Common myeloid progenitor, CD34-positive (primary cell): ENCODE measurements around the gene PTPRN2.

ENCODE experiments used
- CTCF ChIA-PET: fragments of 350-600 bp; sonication (Branson Sonifier 250); formaldehyde crosslinking; loops from one replicate; lab custom pipeline; 2021; ENCODE audit warnings: antibody characterized with exemption; lab: Charles Lee
- POLR2A ChIA-PET: fragments of 350-600 bp; sonication (Branson Sonifier 250); formaldehyde crosslinking; loops from one replicate; lab custom pipeline; 2021; ENCODE audit warnings: antibody characterized with exemption; lab: Charles Lee
- DNase-seq, 3 donors: peaks; one replicate each; pipeline versions ENCODE4 v3.0.0 to v3.0.0-alpha.2; 2013
- H3K27ac ChIP-seq, 2 experiments: 1 replicate in 1 of 2; 2 replicates in 1 of 2; pipeline ENCODE4 v1.7.0; 2013; ENCODE audit warnings: inconsistent platforms in 2 of 2, low read length in 2 of 2, mild to moderate bottlenecking in 2 of 2, low read depth in 1 of 2, moderate library complexity in 1 of 2; ENCODE audit not compliant: severe bottlenecking in 2 of 2, insufficient read depth in 1 of 2, poor library complexity in 1 of 2
- H3K27me3 ChIP-seq, 5 experiments: replicated peaks in 2 of 5; 1 replicate in 3 of 5; 2 replicates in 2 of 5; pipeline versions ENCODE4 v1.6.1 to v1.7.0; 2013; ENCODE audit warnings: low read length in 4 of 5, mild to moderate bottlenecking in 2 of 5, moderate library complexity in 2 of 5, inconsistent platforms in 1 of 5; ENCODE audit not compliant: insufficient read depth in 5 of 5, control insufficient read depth in 4 of 5
- H3K36me3 ChIP-seq, 4 experiments: 1 replicate in 2 of 4; 2 replicates in 2 of 4; pipeline versions ENCODE4 v1.6.1 to v1.7.0; 2013; ENCODE audit warnings: low read length in 3 of 4, control low read depth in 1 of 4, mild to moderate bottlenecking in 1 of 4; ENCODE audit not compliant: control insufficient read depth in 4 of 4, insufficient read depth in 4 of 4
- H3K4me1 ChIP-seq, 4 experiments: 1 replicate in 3 of 4; 2 replicates in 1 of 4; pipeline versions ENCODE4 v1.6.1 to v1.7.1; 2013; ENCODE audit warnings: low read length in 3 of 4, mild to moderate bottlenecking in 3 of 4, control low read depth in 1 of 4, inconsistent platforms in 1 of 4, moderate library complexity in 1 of 4; ENCODE audit not compliant: control insufficient read depth in 4 of 4, insufficient read depth in 4 of 4; ENCODE audit errors: control extremely low read depth in 1 of 4
- H3K4me3 ChIP-seq, 7 experiments: 1 replicate in 4 of 7; 2 replicates in 3 of 7; pipeline versions ENCODE4 v1.5.1 to v1.7.0; 2013; ENCODE audit warnings: mild to moderate bottlenecking in 7 of 7, low read length in 6 of 7, moderate library complexity in 6 of 7, inconsistent platforms in 2 of 7, low read depth in 2 of 7, control low read depth in 1 of 7; ENCODE audit not compliant: insufficient read depth in 4 of 7, control insufficient read depth in 1 of 7; ENCODE audit errors: extremely low read depth in 1 of 7
- H3K9me3 ChIP-seq, 5 experiments: 1 replicate in 4 of 5; 2 replicates in 1 of 5; pipeline versions ENCODE4 v1.6.1 to v1.7.1; 2013; ENCODE audit warnings: low read length in 4 of 5, mild to moderate bottlenecking in 2 of 5, inconsistent platforms in 1 of 5, low read depth in 1 of 5, moderate library complexity in 1 of 5; ENCODE audit not compliant: control insufficient read depth in 4 of 5, insufficient read depth in 2 of 5; ENCODE audit errors: control extremely low read depth in 1 of 5
- WGBS: methylation state at CpG from one replicate; pipeline ENCODE4 v1.1.5; 2013; ENCODE audit not compliant: insufficient coverage; 5-methylcytosine and 5-hydroxymethylcytosine counted together

The PTPRN2 gene

DNA sequence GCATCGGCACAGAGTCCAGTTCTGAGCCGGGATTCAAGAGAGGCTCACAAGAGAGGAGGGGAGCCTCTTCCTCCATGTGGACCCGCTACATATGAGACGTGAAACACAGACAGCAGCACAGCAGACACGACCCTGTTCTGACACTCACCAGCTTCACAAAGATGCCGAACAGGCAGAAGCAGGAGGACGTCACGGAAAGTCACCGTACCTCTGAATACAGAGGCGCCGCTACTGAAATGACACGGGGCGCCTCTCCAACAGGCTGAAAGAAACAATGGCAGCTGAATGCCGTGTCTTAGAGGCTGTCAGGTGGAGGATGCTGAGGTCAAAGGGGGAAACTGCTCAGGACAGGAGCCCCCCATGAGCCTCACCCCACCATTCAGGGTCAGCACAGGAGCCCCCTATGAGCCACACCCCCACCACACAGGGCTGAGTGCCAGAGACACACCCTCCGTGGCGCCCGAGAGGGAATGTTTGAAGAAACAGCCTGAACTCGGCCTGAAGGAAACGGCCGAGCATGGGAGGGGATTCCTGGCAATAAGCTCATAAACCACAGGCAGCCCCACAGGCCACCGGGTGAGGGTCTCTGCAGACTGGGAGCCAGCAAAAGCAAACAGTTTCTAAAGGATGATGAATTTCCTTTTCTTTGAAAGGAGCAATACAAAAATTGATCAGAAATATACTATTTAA lies 510.3 kb downstream of the PTPRN2 start:
- no peaks in the 10 kb centered on the region for H3K27me3 ChIP-seq
- no peak for DNase-seq
- ChIA-PET CTCF (no interaction called here), POLR2A (no interaction called here)
- WGBS: 79% methylated on average over 21 of the region's 21 CpGs
- no peaks in the 10 kb centered on the region for H3K36me3 ChIP-seq
- H3K27ac ChIP-seq: no peak overlapping the region
- H3K4me3 ChIP-seq: no peak overlapping the region
- no peaks in the 10 kb centered on the region for H3K4me1 ChIP-seq
- peaks cover 0 to 4% (median 0%) of the 10 kb centered on the region in 5 experiments for H3K9me3 ChIP-seq

DNA sequence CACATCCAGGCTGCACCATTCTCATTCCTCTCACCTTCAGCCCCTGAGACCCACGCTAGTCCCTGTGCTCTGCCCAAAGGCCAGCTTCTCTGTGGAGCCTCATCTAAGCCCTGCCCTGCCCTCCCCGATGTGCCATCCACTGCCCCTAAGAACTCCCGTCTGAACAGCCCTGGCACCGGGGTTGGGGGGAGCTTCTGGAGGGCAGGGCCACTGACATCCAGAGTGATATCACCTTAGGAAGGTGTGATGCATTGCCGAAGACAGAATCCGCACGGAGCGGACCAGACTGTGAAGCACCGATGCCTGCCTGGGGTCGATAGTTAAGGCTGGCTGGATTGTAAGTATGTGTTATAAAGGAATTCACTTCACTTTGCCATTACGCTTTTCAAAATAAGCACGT lies 511.0 kb downstream of the PTPRN2 start:
- H3K9me3 ChIP-seq: peaks cover 0 to 4% (median 0%) of the 10 kb centered on the region in 5 experiments
- H3K4me1 ChIP-seq: no peaks in the 10 kb centered on the region
- H3K36me3 ChIP-seq: no peaks in the 10 kb centered on the region
- H3K4me3 ChIP-seq: no peak overlapping the region
- no peak for DNase-seq
- WGBS: 95% methylated on average over 10 of the region's 12 CpGs
- H3K27ac ChIP-seq: no peak overlapping the region
- CTCF ChIA-PET: no interaction called here
- POLR2A ChIA-PET: no interaction called here
- H3K27me3 ChIP-seq: no peaks in the 10 kb centered on the region

- Histone ChIP-seq H3K36me3 (no peaks in the 10 kb centered on the region), H3K27ac (no peak overlapping the region), H3K9me3 (peaks cover 0 to 4% (median 0%) of the 10 kb centered on the region in 5 experiments), H3K4me1 (no peaks in the 10 kb centered on the region), H3K4me3 (no peak overlapping the region), H3K27me3 (no peaks in the 10 kb centered on the region)
- CTCF ChIA-PET: no interaction called here
- POLR2A ChIA-PET: no interaction called here
- no peak for DNase-seq
- 92% methylated on average over 11 of the region's 11 CpGs for WGBS
These were observed 511.4 kb downstream of the PTPRN2 start for GRCh38 chr7:158076215-158076614.

DNA sequence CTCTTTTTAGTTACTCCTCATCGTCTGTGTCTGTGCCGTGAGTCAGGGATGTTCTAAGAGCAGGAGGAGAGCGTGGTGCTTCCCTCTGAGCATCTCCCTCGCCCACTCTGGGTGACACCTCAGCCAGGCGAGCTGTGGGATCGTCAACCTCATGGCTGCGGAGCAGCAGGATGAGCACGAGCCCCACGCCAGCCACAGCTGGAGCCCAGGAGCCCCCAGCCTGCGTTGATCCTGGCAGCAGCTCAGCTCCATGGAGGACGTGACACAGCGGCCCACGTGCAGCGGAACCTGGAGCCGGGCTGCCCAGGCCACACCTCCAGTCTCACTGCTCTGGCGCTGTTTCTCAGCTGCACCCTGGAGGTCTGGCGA lies 512.0 kb downstream of the PTPRN2 start:
- H3K27ac ChIP-seq: no peak overlapping the region
- H3K27me3 ChIP-seq: no peaks in the 10 kb centered on the region
- ChIA-PET CTCF (no interaction called here), POLR2A (no interaction called here)
- no peak for DNase-seq
- H3K36me3 ChIP-seq: no peaks in the 10 kb centered on the region
- H3K4me3 ChIP-seq: no peak overlapping the region
- H3K9me3 ChIP-seq: peaks cover 0 to 4% (median 0%) of the 10 kb centered on the region in 5 experiments
- WGBS: 88% methylated on average over 12 of the region's 17 CpGs
- H3K4me1 ChIP-seq: no peaks in the 10 kb centered on the region

DNA sequence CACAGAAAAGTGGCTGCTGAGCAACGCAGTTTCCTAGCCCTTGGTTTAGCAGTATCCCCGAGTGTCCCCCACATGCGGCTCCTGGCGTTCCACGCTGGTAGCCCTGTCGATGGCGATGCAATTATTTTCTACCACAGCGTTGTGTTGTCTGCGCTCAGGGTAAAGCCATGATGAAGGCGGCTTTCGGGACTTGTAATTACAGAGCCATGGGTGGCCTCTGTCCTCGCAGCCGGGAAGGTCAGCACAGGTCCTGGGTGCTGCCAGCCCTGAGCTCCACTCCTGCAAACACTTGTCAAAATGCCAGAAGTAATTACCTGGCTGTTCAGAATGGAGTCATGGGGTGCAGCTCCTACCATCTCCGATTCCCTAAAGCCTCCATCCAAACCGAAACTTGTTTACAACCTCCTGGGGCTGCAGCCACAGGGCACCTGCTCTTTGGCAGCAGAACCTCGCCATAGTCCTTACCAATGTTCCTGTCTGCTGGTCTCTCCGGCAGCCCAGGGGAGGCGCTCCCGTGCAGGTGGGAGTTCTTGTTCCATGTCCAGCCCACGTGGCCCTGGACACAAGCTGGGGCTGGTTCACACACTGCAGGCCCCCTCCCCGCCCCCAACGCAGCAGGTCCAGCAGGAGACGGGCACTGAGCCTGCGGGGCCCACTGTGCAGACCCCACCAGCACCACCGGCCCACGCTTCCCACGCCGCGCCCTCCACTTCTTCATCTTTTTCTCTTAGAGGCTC lies 512.6 kb downstream of the PTPRN2 start:
- no peak for DNase-seq
- 91% methylated on average over 23 of the region's 29 CpGs for WGBS
- Histone ChIP-seq H3K27me3 (no peaks in the 10 kb centered on the region), H3K4me1 (no peaks in the 10 kb centered on the region), H3K4me3 (no peak overlapping the region), H3K9me3 (peaks cover 0 to 4% (median 0%) of the 10 kb centered on the region in 5 experiments), H3K36me3 (no peaks in the 10 kb centered on the region), H3K27ac (no peak overlapping the region)
- ChIA-PET POLR2A (no interaction called here), CTCF (no interaction called here)

DNA sequence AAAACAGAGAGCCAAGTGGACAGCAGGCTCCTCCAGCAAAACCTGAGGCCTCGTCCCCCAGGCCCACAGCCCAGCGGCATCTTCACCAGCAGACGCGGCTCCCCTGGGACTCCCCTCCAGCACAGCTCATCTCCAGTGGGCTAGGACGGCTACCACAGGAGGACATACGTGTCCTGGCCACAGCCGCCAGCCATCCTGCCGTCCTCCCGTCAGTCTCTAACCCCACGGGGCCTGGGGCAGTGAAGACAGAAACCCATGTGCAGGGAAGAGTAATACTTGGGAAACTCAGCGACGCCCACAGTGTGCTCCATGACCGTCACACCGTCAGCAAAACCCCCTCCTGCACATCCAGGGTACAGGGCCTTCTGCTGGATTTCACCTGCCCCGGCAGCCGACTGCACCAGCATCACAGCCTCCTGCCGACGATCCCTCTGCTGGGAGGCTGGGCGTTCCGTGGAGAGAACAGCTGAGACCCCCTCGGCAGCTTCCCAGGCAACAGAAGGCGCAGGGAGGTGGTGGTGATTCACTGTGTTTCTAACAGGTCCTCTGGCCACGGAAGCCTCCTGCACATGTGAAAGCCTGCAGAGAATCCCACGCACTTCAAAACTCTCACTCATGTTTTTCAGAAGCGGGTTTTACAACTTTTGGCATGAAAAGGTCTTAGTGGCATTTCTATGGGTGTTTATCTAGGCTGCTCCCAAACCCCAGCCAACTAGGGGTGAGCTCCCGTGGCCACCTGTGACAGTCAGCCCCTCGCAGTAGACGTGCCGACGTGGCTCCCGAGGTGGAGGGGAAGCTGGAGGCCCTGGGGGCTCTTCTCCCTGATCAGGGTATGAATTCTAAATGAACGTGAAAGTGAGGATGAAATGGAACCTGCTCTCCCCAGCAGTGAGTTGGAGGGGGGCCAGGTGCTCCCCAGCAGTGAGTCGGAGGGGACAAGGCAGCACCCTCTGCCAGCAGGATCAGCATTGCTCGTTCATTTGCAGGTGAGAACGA lies 513.5 kb downstream of the PTPRN2 start:
- WGBS: 96% methylated on average over 29 of the region's 35 CpGs
- peaks cover 0 to 4% (median 0%) of the 10 kb centered on the region in 5 experiments for H3K9me3 ChIP-seq
- no peaks in the 10 kb centered on the region for H3K36me3 ChIP-seq
- no peak for DNase-seq
- H3K27me3 ChIP-seq: no peaks in the 10 kb centered on the region
- H3K4me3 ChIP-seq: no peak overlapping the region
- no peaks in the 10 kb centered on the region for H3K4me1 ChIP-seq
- no peak overlapping the region for H3K27ac ChIP-seq
- ChIA-PET CTCF (no interaction called here), POLR2A (no interaction called here)
